GM18909 (cell line): ENCODE data around the gene GRID2.

ENCODE experiments used
- ATAC-seq: cut with Tn5 transposase; IDR thresholded peaks from one replicate; pipeline ENCODE4 v1.9.1; 2021; ENCODE audit warnings: mild to moderate bottlenecking; ENCODE audit not compliant: unreplicated experiment, poor library complexity

Gene GRID2

DNA sequence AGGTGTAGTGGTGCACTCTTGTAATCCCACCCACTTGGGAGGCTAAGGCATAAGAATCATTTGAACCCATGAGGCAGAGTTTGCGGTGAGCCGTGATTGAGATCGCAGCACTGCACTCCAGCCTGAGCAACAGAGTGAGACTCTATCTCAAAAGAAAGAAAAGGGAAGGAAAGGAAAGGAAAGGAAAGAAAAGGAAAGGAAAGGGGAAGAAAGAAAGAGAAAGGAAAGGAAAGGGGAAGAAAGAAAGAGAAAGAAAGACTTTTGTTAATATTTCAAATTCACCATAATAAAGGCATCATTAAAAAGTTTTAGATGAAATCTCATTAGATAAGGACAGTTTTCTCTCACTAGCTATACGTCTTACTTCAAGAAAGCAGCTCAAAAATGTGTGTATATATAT is 864.3 kb downstream of the GRID2 start:
- no peak for ATAC-seq

GRCh38 chr4:93169966-93170365 is 866.2 kb downstream of the GRID2 start:
- ATAC-seq, result no peak

DNA sequence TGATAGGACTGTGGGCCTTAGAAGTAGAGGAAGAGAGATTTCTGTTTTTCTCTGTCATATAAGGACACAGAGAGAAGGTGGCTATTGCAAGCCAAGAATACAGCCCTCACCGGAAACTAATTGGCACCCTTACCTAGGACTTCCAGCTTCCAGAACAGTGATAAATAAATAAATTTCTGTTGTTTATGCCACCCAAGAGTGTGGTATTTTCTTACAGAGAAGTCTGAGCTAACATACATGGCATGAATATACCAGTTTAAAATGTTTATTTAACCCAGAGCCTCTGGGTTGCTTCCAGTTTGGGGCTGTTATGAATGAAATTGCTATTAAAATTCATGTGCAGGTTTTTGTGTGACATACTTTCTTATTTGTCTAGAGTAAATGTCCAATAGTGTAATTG is 870.8 kb downstream of the GRID2 start:
- ATAC-seq, result no peak

- no peak for ATAC-seq
Measured at GRCh38 chr4:93178279-93178678, 874.5 kb downstream of the GRID2 start.

DNA sequence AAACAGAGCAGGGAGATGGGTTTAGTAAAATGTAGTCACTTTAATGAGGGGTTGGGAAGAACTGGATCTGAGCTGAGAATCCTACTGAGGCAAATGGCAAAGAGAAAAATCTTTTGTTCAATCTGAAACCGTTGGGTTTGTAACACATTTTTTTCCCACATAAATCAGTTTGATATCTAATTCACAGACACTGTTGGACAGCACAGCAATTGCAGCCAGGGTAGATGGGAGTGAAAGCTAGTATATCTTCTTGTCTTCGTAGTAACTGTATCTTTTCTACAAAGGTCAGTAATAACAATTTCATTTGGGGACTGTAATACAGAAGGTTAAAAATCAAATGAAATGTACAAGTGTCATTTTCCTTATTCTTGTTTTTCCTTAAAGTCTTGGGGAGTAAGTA is 875.3 kb downstream of the GRID2 start:
- no peak for ATAC-seq

- ATAC-seq, result no peak
Measured at GRCh38 chr4:93182722-93183121, 879.0 kb downstream of the GRID2 start.

DNA sequence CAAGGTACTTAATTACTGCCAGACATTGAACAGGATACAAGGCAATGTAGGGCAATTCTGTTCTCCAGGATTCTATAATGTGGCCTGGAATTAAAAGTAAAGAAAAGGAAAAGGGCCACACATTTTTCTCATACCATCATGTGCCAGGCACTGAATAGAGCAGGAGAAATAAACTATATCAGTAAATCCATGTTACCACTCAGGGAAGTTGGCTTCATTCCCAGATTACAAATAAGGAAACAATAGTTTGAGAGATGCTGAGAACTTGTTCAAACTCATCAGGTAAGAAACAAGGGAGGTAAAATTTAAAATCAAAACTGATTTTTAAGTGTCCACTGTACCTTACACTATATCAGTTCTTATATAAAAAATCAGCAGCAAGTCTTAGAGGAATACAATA is 879.8 kb downstream of the GRID2 start:
- ATAC-seq, result no peak

DNA sequence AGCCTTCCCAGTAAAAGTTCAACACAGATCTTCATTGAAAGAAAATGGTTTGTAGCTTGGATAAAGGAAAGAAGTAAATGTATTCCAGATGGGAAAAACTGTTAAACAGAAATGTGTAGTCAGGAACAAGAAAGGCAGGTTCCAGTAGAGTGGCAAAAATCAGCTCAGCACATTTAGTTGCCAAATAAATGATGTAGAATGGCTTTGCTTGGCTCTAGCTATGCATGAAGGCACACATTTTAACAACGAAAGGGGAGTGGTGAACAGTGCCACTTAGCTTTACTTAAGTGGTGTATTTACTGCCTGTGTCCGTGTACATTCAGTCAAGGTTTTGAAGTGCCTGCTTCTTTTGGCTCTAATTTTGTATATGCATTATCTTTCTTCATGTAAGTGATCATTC is 880.3 kb downstream of the GRID2 start:
- ATAC-seq, result no peak

- ATAC-seq, result no peak
Measured at GRCh38 chr4:93186846-93187245, 883.1 kb downstream of the GRID2 start.

DNA sequence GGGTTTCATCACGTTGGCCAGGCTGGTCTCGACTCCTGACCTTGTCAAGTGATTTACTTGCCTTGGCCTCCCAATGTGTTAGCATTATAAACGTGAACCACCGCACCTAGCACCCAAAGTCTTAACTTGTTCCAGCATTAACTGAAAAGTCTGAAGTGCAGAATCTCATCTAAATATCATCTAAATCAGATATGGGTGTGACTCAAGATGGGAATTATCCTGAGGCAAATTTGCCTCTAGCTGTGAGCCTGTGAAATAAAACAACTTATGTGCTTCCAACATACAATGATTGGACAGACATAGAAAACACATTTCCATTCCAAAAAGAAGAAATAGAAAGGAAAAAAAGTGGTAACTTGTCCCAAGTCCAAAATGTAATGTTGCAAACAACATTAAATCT is 883.7 kb downstream of the GRID2 start:
- no peak for ATAC-seq

DNA sequence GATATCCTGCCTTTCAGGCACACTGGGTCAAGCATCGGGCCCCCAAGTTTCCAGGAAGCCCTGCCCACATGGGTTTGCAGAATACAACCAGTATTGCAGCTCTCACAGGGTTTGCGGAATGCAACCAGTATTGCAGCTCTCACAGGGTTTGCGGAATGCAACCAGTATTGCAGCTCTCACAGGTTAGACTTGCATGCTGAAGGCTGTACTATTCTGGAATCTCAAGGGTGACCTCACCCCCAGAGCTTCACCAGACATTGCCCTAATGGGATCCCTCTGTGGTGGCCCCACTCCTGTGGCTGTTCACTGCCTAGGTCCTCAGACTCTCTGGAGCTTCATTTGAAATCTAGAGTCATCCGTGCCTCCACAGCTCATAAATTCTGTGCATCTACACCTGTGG is 884.1 kb downstream of the GRID2 start:
- no peak for ATAC-seq

DNA sequence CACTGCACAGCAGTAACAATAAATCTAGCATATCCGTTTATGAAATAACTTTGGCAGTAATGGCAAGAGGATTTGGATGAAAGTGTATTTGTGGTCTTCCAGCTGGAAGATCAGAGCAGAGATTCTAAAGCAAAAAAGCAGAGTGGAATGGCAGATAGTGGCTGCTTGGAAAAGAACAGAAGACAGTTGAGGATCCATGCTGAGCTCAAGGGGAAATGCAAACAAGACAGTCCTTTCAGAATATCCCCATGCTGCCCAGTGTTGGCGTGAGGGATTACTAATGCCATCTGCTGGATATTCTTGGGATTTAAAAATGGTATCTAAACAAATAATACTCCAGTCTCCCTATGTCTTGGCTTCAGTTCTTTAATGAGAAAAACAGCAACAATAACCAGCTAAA is 895.7 kb downstream of the GRID2 start:
- no peak for ATAC-seq

DNA sequence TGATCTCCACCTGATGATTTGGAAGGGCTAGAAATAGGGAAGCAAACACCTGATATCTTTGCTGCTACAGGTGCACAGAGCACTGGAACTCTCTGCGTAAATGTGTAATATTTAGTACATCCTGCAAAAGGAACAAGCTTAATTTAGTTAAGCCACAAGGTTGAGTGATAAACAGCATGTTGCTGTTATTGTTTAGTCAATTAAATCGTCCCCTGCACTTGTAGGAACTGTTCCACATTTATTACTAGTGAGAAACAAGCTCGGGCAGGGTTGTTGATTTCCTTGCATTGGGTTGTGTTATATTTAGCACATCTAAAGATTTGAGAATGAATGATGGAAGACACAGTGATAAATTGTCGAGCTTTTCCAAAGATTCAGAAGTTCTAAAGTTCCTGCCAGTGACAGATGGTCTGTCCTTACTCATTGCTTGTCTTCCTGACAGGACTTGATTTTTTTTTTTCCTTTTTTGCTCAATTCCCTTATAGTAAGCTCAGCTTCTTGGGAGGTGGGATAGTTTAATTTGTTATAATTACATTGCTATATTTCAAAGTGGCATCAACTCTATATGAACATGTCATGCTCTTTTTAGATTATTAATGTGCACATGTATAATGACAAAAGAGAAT is 897.8 kb downstream of the GRID2 start:
- ATAC-seq, result no peak

GRCh38 chr4:93203708-93204107 is 899.9 kb downstream of the GRID2 start:
- ATAC-seq, result no peak

GRCh38 chr4:93212250-93212649 is 908.5 kb downstream of the GRID2 start:
- no peak for ATAC-seq

DNA sequence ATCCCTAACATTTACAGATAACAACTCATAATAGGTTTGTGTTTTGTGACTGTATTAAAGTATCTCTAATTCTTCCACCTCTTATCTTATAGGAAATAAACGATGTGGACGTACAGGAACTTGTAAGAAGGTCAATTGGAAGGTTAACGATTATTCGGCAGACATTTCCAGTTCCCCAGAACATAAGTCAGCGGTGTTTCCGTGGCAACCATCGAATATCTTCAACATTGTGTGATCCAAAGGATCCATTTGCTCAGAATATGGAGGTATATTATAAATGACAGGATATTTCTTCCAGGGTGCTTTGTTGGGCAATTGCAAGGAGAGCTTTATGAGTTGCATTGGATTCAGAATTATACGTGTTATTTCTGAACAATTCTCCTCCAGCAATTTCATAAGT is 912.9 kb downstream of the GRID2 start:
- no peak for ATAC-seq

DNA sequence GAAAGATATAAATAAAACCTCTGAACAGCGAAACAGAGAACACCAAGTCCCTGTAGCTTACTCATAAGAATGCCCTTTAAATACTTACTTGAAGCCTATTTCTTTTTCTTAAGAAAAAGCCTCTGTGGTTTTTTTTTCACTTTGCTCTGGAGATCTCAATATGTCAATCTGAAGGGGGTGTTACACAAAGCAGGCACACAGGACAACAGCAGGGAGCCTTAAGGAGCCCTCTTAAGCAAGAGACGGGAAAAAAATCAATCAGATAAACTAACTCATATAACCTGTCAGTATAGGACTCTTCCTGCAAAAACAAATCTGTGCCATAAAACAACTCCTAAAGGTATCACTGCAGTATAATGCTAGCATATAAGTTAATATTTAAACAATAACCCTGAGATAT is 913.7 kb downstream of the GRID2 start:
- ATAC-seq, result no peak

- ATAC-seq, result no peak
Measured at GRCh38 chr4:93221771-93222170, 918.0 kb downstream of the GRID2 start.

DNA sequence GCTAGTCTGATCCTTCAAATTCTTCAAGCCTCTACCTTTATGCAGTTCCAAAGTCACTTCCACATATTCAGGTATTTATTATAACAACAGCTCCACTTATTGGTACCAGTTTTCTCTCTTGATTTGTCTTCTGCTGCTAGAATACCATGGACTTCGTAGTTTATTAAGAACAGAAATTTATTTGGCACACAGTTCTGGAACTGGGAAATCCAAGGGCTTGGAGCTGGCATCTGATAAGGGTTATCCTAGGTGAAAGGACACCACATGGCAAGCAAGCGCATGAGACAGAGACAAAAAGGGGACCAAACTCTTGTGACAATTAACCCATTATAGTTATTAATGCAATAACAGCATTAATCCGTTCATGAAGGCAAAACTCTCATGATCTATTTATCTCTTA is 924.3 kb downstream of the GRID2 start:
- ATAC-seq, result no peak

DNA sequence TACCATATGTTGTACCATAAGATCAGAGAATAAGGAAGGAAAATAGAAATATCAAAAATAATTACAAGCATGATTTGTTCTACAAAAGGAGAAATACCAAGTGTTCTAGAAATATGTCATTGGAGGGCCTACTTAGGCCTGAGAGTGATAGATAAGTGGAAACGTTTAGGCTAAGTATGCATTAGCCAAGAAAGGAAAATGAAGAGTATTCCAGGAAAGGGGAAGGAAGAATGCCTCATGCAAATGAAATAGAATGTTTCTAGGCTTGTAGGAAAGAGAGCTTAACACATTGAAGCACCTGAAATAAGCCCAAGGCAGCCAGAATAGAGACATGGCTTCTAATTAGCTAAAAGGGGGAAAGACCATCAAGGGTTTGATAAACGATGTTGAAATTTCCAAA is 929.1 kb downstream of the GRID2 start:
- ATAC-seq, result no peak

GRCh38 chr4:93237521-93237920 is 933.8 kb downstream of the GRID2 start:
- ATAC-seq, result no peak

DNA sequence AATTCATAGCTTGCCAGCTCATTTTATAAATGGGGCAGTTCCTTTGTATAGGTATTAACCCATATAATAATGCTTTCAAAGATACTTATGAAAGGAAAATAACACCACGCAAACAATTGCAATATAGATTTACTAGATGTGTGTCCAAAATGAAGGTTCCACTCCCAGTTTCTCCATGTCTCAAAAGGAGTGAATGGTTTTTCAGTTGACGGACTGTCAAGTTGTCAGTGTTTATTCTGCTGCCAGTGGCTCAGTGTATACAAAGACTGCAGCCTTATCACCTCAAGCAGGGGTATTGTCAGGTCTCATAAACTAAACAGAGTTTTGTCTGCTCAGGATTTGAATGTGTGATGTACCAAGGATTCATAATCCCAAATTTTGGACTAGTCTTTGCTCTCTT is 939.5 kb downstream of the GRID2 start:
- ATAC-seq, result no peak

DNA sequence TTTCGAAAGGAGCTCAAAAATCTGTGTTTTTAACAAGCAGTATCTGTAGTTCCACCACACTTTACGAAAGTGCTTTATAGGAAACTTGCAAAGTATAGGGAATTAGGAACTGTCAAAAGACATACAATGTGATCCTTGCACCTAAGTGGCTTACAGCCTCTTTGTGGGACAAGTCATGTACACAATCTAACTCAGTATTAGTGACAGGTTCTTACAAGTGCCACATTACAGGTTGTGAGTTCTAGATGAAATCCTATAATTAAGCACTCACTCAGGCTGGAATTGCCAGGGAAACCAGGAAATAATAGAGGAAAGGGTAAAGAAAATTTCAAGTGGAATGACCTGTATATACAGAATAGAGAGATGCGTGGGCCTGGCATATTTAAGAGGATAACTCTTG is 957.4 kb downstream of the GRID2 start:
- ATAC-seq, result no peak
